Neutrophil (primary cell): ENCODE data around the gene TTLL10.

Source experiments
- H3K27ac ChIP-seq: fragments of 200-600 bp; sonication (generic); 2 replicates; pipeline ENCODE4 v1.5.1; 2016; ENCODE audit warnings: mild to moderate bottlenecking, moderate library complexity
- H3K27me3 ChIP-seq: fragments of 200-600 bp; sonication (generic); 2 replicates; pipeline ENCODE4 v1.6.0; 2016; ENCODE audit warnings: mild to moderate bottlenecking
- H3K36me3 ChIP-seq: fragments of 200-600 bp; sonication (generic); 2 replicates; pipeline ENCODE4 v1.5.1; 2017
- H3K4me1 ChIP-seq, 2 experiments: fragments of 200-600 bp in 1 of 2; sonication (generic) in 1 of 2; 1 replicate in 1 of 2; 2 replicates in 1 of 2; pipeline versions ENCODE4 v1.5.1 to v1.6.1; 2013 to 2016; ENCODE audit warnings: low read depth in 1 of 2, low read length in 1 of 2, mild to moderate bottlenecking in 1 of 2, moderate library complexity in 1 of 2; ENCODE audit not compliant: control insufficient read depth in 1 of 2, insufficient read depth in 1 of 2
- H3K4me3 ChIP-seq, 2 experiments: fragments of 200-600 bp in 1 of 2; sonication (generic) in 1 of 2; 1 replicate in 1 of 2; 2 replicates in 1 of 2; pipeline ENCODE4 v1.5.1; 2013 to 2016; ENCODE audit warnings: low read depth in 1 of 2, low read length in 1 of 2, mild to moderate bottlenecking in 1 of 2, moderate library complexity in 1 of 2
- H3K9me3 ChIP-seq: fragments of 200-600 bp; sonication (generic); 2 replicates; pipeline ENCODE4 v1.5.1; 2016
- CTCF ChIP-seq: fragments of 200-600 bp; sonication (generic); IDR thresholded peaks from 2 replicates; pipeline ENCODE4 v1.5.1; 2016; ENCODE audit warnings: antibody characterized with exemption

Gene TTLL10

GRCh38 chr1:1173793-1174415 lies at the start of gene TTLL10:
TSS of gene TTLL10 (plus strand) at chr1:1173880. CDS start at chr1:1179216, 5,336 bp downstream.
- Histone ChIP-seq H3K9me3 (no peaks in the 10 kb centered on the region), H3K4me3 (no peak within 1 kb of the TSS), H3K27me3 (peaks cover 82% of the 10 kb centered on the region), H3K36me3 (no peaks in the 10 kb centered on the region), H3K4me1 (no peaks in the 10 kb centered on the region), H3K27ac (no peak within 1 kb of the TSS)
- TF ChIP-seq CTCF: no peak

GRCh38 chr1:1124508-1124785 lies 49.2 kb upstream of the TTLL10 start:
- Histone ChIP-seq H3K27me3 (peaks cover 45% of the 10 kb centered on the region), H3K4me3 (no peak overlapping the region), H3K9me3 (no peaks in the 10 kb centered on the region), H3K4me1 (peaks cover 4 to 5% of the 10 kb centered on the region in 2 experiments), H3K36me3 (no peaks in the 10 kb centered on the region), H3K27ac (no peak overlapping the region)
- no peak for TF ChIP-seq CTCF

GRCh38 chr1:1124786-1125642 lies 48.7 kb upstream of the TTLL10 start:
- no peaks in the 10 kb centered on the region for H3K9me3 ChIP-seq
- no peak overlapping the region for H3K27ac ChIP-seq
- no peaks in the 10 kb centered on the region for H3K36me3 ChIP-seq
- H3K4me3 ChIP-seq: no peak overlapping the region
- TF ChIP-seq CTCF: no peak
- H3K4me1 ChIP-seq: peaks cover 4 to 5% of the 10 kb centered on the region in 2 experiments
- H3K27me3 ChIP-seq: peaks cover 39% of the 10 kb centered on the region

GRCh38 chr1:1125945-1126344 lies 47.7 kb upstream of the TTLL10 start:
- no peaks in the 10 kb centered on the region for H3K36me3 ChIP-seq
- H3K4me3 ChIP-seq: no peak overlapping the region
- H3K9me3 ChIP-seq: no peaks in the 10 kb centered on the region
- TF ChIP-seq CTCF: no peak
- peaks cover 4 to 5% of the 10 kb centered on the region in 2 experiments for H3K4me1 ChIP-seq
- no peak overlapping the region for H3K27ac ChIP-seq
- peaks cover 30% of the 10 kb centered on the region for H3K27me3 ChIP-seq

- Histone ChIP-seq H3K9me3 (no peaks in the 10 kb centered on the region), H3K36me3 (no peaks in the 10 kb centered on the region), H3K27ac (no peak overlapping the region), H3K4me1 (no peaks in the 10 kb centered on the region), H3K27me3 (peaks cover 11% of the 10 kb centered on the region), H3K4me3 (no peak overlapping the region)
- no peak for TF ChIP-seq CTCF
Observed at GRCh38 chr1:1127551-1128451, 45.9 kb upstream of the TTLL10 start.
